ENCODE results near the gene TNNT2. TPM values are rescaled to one million over a fixed set of nuclear protein-coding genes. Genes with fewer than 3 reads are reported as not detected.
A peak's percentile ranks its signal among the peaks of the same experiment; 100 is the strongest.

The TNNT2 gene
- total RNA-seq, 1 donor from 2014 or later: 13.2 TPM

DNA sequence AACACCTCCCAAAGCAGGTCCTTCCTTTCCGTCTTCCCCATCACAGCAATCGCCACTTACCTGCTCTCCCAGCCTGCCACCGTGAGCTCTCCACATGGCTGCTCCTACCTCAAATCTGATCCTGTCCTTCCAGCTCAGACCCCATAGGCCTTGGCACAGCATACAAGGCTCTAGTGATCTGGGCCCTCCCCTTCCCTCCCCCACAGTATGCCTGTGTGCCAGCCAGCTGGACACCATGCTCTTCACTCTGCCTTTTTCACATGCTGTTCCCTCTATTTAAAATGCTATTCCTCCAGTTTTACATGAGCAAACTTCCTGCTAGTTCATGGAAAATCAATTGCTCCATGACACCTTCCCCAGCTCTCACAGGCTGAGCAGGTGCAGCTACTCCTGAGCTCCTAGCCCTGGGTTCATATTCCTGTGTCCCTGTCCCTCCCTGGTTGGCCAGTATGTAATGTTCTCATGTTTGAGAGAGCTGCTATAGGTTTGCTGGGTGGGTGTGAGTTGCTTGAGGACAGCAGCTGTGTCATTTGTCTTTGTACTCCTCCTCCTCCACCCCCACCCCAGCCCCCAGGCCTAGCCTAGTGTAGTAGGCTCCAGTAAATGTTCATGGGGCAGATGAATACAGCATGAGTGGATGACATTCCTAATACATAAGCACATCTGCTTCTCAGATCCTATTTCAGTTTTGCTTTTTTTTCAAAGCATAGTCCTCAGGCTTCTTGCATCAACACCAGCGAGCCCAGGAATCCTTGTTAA lies 6.3 kb upstream of the TNNT2 start:
- no peaks in the 10 kb centered on the region for H4K20me1 ChIP-seq (ENCODE audit: low read depth)
- peaks cover 6% of the 10 kb centered on the region for H3K4me1 ChIP-seq
- no peaks in the 10 kb centered on the region for H3K36me3 Mint-ChIP-seq
- peak overlapping the region; percentile 19 for H3K4me3 Mint-ChIP-seq
- no peak for DNase-seq (ENCODE audit: low spot score)
- H3K4me3 ChIP-seq: no peak overlapping the region
- no peaks in the 10 kb centered on the region for H3K9me3 Mint-ChIP-seq
- no peak overlapping the region for H3K9ac ChIP-seq
- no peak overlapping the region for H3K4me2 ChIP-seq
- H3K27ac ChIP-seq: no peak overlapping the region
- H3K4me1 Mint-ChIP-seq: peaks cover 5% of the 10 kb centered on the region
- H3K27ac Mint-ChIP-seq: no peak overlapping the region
- H3K27me3 ChIP-seq: no peaks in the 10 kb centered on the region
- H3K79me2 ChIP-seq (ENCODE audit: low read depth): no peaks in the 10 kb centered on the region
- H3F3A ChIP-seq (ENCODE audit: low read depth): no peaks in the 10 kb centered on the region
- peaks cover 8% of the 10 kb centered on the region for H3K27me3 Mint-ChIP-seq (ENCODE audit: insufficient read depth, low read depth)
- no peaks in the 10 kb centered on the region for H3K36me3 ChIP-seq
- no peak for TF ChIP-seq EZH2 (IDR thresholded peaks at IDR 0.05)
- TF ChIP-seq, protein P1, sequence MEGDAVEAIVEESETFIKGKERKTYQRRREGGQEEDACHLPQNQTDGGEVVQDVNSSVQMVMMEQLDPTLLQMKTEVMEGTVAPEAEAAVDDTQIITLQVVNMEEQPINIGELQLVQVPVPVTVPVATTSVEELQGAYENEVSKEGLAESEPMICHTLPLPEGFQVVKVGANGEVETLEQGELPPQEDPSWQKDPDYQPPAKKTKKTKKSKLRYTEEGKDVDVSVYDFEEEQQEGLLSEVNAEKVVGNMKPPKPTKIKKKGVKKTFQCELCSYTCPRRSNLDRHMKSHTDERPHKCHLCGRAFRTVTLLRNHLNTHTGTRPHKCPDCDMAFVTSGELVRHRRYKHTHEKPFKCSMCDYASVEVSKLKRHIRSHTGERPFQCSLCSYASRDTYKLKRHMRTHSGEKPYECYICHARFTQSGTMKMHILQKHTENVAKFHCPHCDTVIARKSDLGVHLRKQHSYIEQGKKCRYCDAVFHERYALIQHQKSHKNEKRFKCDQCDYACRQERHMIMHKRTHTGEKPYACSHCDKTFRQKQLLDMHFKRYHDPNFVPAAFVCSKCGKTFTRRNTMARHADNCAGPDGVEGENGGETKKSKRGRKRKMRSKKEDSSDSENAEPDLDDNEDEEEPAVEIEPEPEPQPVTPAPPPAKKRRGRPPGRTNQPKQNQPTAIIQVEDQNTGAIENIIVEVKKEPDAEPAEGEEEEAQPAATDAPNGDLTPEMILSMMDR (IDR thresholded peaks at IDR 0.05): no peak
- TF ChIP-seq EZH2phosphoT487 (IDR thresholded peaks at IDR 0.05): no peak
- H2AFZ ChIP-seq (replicated peaks): no peak overlapping the region
- no peaks in the 10 kb centered on the region for H3K9me3 ChIP-seq (ENCODE audit: low read depth)

DNA sequence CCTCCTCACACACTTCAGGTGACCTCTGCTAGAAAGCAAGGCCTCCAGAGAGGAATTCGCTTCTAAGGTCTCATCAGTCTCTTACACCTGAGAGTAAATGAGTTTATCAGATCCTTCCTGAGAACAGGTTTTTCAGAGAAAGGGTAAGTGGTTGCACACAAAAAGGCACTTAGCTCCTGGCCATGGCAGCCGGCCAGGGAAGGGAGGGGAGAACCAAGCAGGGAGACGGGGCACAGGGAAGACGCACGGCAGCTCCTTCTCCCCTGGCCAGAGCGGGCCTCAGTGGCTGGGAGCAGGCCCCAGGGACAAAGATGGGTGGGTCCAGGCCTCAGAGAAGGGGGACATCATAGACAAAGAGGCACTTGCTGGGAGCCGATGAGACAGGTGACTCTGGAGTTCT lies 3.6 kb upstream of the TNNT2 start:
- no peaks in the 10 kb centered on the region for H3K36me3 ChIP-seq
- TF ChIP-seq EZH2 (IDR thresholded peaks at IDR 0.05) (no peak), EZH2phosphoT487 (IDR thresholded peaks at IDR 0.05) (no peak)
- TF ChIP-seq, protein P1 (IDR thresholded peaks at IDR 0.05): no peak
- no peaks in the 10 kb centered on the region for H3K79me2 ChIP-seq (ENCODE audit: low read depth)
- H3K4me2 ChIP-seq: no peak overlapping the region
- H3K4me3 Mint-ChIP-seq: no peak overlapping the region
- H3K27ac Mint-ChIP-seq: peak overlapping the region; percentile 82
- H3K4me3 ChIP-seq: no peak overlapping the region
- no peaks in the 10 kb centered on the region for H3K9me3 Mint-ChIP-seq
- no peaks in the 10 kb centered on the region for H4K20me1 ChIP-seq (ENCODE audit: low read depth)
- peaks cover 31% of the 10 kb centered on the region for H3K4me1 ChIP-seq
- no peak for DNase-seq (ENCODE audit: low spot score)
- peaks cover 6% of the 10 kb centered on the region for H3K27me3 Mint-ChIP-seq (ENCODE audit: insufficient read depth, low read depth)
- no peaks in the 10 kb centered on the region for H3K36me3 Mint-ChIP-seq
- peaks cover 21% of the 10 kb centered on the region for H3K4me1 Mint-ChIP-seq
- peaks cover 18% of the 10 kb centered on the region for H3F3A ChIP-seq (ENCODE audit: low read depth)
- H3K9me3 ChIP-seq (ENCODE audit: low read depth): no peaks in the 10 kb centered on the region
- no peak overlapping the region for H3K27ac ChIP-seq
- no peak overlapping the region for H2AFZ ChIP-seq (replicated peaks)
- H3K27me3 ChIP-seq: no peaks in the 10 kb centered on the region
- no peak overlapping the region for H3K9ac ChIP-seq

DNA sequence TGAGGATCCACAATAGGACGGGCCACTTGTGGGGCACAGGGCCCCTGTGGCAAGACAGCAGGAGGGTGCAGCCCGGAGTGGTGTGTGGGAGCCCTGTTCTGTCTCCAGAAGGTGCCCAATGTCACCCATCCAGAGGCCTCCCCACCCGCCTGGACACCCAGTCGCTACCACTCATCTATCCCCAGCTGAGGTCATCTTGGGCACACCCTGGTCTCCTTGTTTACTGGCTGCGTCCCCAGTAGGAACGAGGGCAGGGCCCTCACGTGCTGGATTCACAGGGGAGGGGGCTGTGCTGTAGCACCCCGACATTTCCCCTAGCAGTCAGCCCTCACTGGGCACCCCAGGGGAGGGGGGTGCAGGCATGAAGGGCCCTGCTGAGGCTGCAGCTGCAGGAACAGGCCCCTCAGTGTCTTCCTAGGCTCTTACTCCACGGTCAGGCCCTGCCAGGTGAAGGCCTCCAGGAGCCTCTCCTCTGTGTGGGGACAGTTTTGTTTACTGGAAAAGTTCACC lies 2.3 kb upstream of the TNNT2 start:
- Histone ChIP-seq H3K79me2 (ENCODE audit: low read depth) (no peaks in the 10 kb centered on the region), H2AFZ (replicated peaks) (no peak overlapping the region), H3K36me3 (no peaks in the 10 kb centered on the region), H3K9ac (no peak overlapping the region), H3K4me3 (no peak overlapping the region), H3K9me3 (ENCODE audit: low read depth) (no peaks in the 10 kb centered on the region), H3K4me1 (peaks cover 44% of the 10 kb centered on the region), H3F3A (ENCODE audit: low read depth) (peaks cover 31% of the 10 kb centered on the region), H3K27me3 (no peaks in the 10 kb centered on the region), H3K27ac (no peak overlapping the region), H3K4me2 (no peak overlapping the region), H4K20me1 (ENCODE audit: low read depth) (no peaks in the 10 kb centered on the region)
- peaks cover 32% of the 10 kb centered on the region for H3K4me1 Mint-ChIP-seq
- H3K4me3 Mint-ChIP-seq: no peak overlapping the region
- peaks cover 6% of the 10 kb centered on the region for H3K27me3 Mint-ChIP-seq (ENCODE audit: insufficient read depth, low read depth)
- H3K27ac Mint-ChIP-seq: no peak overlapping the region
- TF ChIP-seq EZH2 (IDR thresholded peaks at IDR 0.05): no peak
- TF ChIP-seq, protein P1 (IDR thresholded peaks at IDR 0.05): no peak
- no peak for DNase-seq (ENCODE audit: low spot score)
- H3K36me3 Mint-ChIP-seq: no peaks in the 10 kb centered on the region
- H3K9me3 Mint-ChIP-seq: no peaks in the 10 kb centered on the region

Data from neural progenitor cell (in vitro differentiated cells).